Measurements from ENCODE around the gene PCDH9.

The PCDH9 gene

DNA sequence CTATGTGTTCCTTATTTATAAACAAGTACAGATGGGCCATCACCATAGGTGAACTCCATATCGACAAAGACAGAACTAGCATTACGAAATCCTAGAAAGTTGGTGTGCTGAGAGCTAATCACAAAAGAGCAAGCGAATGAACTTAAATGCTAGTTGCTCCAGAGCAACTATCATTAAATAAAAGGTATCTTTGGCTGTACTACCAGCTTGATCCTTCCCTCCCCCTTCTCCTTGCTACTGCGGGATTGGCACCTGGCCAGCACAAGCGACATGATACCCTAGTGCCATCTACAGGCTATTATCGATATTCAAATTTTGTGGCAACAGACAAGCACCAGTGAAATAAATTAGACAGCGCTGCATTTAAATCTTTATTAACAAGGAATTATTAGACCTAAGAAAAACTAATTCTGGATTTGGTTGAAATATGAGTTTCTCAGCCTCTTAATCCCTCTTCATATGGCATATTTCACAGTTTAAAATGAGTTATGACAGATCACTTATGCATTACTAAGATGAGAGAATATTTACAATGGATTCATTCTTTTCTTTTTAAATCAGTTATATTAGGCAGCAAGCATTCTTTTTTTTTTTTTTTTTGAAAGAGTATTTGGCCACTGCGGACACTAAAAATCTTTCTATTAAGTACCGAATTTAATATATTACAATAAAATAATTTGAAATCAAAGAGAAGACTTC, 5.8 kb downstream of the PCDH9 start:
- peak; percentile 30 to 33 for DNase-seq

DNA sequence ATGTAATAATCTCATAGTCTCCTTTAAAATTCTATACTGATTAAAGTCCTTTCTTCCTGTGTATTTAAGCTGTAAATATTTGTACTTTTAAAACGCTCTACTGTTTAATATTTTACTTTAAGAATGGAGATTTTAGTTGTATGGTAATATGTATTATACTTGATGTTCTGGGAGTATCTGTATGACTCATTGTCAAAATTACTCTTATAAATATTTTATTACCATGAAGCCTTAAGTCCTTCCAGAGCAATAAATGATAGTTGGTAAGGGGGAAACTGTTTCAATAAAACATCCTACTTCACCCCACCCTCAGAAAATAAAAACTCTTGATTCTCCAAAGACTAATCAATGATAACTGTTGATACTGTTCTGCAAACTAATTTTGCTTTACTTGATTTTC, 6.4 kb downstream of the PCDH9 start:
- DNase-seq, result no peak

DNA sequence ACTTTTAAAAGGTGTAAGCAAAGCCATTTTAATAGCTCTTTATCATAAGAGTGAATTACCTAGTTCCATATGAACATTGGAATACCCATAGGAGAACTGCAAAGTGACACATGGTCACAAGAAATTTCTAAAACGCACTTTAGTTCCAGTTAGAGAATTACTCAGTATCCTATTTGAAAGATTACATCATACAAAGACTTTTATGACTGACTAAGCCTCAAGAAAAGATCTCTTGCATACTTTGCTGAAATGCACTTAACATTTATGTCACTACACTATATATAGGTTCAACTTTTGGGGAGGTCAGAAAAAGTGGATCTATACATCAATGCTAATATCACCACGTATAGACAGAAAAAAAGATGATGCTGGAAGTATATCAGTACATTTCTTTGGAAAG, 7.1 kb downstream of the PCDH9 start:
- DNase-seq, result no peak

DNA sequence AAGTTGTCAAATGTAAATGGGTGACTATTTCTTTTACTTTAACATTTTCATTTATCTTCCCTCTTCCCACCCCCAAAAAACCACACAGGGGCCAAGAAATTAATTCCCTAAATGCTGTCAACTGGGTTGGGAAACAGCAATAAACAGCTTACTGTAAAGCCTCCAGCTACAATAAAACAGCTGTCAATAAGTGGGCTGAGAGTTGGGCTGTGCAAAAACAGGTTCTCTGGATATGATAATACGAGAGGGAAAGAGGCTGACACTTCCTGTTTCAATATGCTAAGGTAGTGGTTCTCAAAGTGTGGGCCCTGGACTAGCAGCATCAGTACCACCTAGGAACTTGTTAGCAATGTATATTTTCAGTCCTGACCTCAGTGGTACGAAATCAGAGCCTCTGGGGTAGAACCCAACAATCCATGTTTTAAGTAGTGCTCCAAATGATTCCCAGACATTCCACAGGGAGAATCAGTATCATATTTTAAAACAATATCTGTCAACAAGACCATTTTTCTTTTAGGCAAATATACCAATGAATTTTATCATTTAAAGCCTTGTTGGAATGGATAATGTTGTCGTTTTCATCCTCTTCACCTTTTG, 8.4 kb downstream of the PCDH9 start:
- no peak for DNase-seq

DNA sequence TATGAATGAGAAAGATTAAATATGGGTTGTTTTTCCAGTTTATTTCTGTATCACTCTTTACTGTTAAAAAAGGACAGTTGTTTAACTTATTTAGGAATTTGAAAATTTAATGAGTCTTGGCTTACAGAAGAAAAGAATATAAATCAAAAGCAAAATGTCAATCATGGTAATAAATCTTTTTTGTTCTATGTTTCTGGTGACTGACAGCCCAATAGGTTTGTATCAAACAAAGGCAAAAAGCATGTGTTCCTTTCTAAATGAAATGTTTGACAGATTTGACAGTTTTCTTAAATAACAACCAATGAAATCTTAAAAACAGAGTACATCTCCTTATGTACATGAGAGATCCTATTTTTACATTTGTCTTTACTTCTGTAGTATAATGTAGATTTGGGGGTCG, 11.0 kb downstream of the PCDH9 start:
- no peak for DNase-seq

DNA sequence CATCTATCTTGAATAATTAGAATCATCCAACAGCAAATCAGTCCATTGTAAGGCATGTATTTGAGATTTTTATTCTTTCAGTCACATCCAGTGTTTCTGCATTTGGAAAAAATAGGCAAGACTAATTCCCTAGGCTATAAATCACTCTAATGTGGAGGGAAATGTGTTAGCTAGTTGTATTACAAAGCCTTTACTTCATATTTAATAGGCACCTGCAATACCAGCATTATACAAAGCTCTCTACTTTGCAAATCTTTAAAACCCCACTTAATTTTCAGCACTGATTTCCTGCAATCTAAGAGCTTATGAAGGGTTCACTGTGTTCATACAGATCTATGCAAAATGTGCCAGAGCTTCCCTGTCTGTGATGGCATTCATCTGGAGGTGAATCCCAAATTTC, 12.3 kb downstream of the PCDH9 start:
- no peak for DNase-seq

DNA sequence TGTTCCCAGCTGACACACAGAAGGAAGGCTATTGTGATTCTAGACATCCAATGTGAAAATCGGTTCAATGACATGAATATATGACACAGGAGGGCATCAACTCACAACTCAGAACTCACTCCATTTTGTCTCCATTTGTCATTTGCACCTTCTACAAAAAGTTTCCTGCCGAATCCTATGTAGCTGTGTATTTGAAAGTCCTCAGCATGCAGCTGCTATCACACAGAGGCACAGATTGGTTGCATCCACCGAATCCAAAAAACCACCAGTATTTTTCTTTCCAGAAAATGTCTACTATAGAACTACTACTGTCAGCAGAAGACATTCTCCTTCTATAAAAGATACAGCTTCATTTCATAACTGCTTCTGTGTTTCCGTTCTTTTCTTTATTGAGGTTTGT, 13.3 kb downstream of the PCDH9 start:
- DNase-seq, result no peak

DNA sequence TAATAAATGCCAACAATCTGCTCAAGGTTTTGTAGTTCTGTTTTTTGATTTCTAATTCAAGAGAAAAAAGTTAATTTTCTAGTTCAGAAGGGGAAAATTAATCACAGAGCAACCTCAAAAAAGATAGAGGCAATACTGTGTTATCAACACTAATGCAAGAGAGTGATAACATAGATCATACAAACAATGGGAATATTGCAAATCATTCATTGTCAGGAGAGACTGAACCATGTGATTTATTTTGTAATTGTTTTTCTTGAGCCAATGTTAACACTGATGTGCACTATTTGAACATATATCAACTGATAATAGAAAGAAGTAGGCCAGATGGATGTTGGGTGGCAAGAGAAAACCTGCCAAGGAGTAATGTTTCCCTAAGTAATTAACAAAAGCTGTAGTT, 19.9 kb downstream of the PCDH9 start:
- no peak for DNase-seq

DNA sequence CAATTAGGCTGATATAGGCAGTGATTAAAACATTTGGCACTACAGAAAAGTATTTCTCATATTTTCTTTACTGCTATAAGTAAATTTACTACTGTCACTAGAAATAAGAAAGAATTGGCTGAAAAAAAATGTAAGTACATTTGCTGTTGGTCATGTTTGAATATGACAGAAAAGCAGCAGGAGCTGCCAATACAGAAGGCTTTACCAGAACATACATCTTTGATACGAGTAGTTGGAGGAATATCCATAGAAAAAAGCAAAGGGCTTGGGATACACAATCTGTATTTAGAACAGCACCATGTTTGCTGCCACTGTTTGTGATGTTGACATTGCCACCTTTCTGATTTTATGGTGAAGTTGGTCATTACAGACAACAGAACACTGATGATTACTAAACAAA, 21.6 kb downstream of the PCDH9 start:
- DNase-seq, result no peak

DNA sequence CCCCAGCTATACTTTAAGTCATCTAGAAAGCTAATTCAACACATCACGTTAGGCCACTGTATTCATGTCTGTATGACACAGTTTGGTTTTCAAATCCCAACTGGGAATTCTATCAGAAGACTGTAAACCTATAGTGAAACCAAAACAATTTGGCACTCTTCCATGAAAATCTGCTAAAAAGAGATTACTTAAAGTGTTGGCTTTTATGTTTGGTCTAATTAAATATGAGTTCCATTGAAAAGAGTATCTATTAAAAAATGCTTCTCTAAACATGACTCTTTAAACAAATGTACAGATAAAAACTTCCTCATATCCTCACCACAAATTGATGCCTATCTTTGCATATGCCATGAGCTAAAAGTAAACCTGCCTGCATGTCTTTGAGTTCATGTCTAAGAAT, 25.4 kb downstream of the PCDH9 start:
- DNase-seq, result no peak

DNA sequence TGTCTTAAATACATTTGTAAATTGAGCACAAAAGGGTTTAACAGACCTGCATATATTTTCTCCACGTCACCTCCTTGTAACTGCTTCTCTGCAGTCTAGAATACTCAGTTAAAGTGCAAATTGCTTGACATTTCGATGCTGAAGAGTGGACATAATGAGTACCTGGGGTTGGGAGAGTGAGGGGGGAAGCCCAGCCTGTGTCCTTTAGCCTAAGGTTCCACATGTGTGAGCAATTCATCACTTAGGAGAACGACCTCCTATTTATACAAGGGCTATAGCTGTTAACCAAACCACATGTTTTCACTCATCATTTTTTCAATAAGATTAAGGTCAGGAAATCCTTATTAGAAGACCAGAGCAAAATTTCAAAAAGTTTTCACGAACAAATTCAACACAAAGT, 29.5 kb downstream of the PCDH9 start:
- DNase-seq, result no peak

DNA sequence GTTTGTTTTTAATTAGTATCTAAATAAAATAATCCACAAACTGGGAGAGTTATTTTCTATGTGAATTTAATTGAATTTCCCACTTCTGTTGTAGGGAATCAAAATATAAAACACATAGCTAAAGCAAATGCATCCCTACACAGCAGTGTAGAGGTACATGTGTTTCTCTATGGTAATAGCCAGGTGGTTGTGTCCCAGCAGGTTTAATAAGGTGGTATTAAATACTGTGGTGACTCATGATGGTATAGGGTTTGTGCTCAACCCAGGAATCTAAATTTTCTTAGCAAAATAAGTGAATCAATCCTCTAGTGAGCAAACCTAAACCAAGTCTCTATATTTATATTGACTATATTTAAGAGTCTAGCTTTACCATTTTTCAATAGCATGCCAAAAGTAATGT, 30.0 kb downstream of the PCDH9 start:
- no peak for DNase-seq

DNA sequence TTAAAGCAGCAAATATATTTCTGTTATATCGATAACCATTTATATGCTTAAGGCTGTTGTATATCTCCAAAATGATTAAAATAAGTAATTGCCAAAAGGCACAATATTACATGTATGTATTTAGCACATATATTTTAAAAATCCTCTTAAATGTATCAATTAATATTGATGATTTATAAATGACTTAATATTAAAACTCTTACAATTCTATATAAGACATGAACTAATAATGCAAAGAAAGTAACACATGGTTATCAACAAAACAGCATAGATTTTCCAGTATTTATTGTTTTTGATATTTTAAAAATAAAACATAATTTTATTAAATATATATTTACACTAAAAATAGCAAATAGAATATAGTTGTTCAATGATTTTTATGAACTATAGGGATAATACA, 32.4 kb downstream of the PCDH9 start:
- DNase-seq, result no peak

DNA sequence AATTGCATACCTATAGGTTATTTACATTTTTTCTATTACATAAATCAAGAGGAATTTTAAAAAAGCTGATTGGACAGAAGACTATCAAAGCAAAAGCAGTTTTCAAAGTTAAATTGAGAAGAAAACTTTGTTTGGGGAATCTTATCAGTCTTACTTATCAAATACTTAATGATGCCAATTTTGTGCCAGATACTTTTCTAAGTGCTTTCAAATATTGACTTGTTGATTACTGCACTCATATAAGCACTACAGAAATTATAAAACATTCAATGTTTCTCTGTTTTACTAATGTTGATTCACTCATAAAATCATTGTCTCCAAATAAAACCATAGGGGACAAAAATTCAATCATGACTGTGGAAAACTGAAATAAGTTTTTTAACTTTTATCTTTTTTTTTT, 36.2 kb downstream of the PCDH9 start:
- DNase-seq, result no peak

DNA sequence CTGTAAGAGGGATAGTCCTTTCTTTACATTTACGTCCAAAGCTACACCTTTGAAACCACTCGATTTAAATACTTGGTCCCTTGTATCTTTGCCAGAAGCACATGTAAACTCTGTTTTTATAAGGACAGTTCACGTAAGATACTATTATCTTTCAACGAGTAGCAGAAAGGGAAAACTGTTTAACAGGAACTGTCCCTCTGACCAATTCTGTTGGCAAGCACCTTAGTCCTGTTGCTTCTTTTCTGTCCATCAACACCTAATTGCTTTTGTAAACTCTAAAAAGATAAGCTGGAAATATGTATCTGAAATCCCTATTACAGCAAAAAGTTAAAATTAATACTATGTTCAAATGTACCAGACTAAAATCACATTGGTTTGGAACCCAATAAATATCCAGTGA, 37.4 kb downstream of the PCDH9 start:
- no peak for DNase-seq

DNA sequence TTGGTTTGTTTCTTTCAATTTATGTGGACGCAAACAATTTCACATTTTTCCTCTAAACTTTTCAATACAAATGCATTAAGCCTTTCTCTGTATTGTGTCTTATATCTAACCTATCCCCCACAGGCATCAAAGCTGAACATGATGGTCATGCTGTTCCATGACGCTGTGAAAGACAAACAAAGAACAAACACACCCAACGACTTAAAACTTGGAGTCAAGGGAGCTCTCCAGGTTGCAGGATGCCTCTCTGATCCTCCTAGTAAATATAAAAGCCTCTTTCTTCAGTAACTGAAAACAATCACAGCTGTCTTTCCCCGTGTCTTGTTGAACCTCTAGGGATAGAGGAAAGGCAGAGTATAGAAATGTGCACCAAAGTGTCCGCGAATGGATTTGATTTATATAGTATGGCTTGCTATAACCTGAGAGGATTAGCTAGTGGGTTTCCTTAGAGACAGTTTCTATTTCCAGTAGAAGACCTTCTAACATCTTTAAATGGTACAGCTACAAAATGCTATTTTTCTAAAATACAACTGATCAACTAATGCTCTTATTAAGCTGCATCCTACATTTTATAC, 43.1 kb downstream of the PCDH9 start:
- no peak for DNase-seq

DNA sequence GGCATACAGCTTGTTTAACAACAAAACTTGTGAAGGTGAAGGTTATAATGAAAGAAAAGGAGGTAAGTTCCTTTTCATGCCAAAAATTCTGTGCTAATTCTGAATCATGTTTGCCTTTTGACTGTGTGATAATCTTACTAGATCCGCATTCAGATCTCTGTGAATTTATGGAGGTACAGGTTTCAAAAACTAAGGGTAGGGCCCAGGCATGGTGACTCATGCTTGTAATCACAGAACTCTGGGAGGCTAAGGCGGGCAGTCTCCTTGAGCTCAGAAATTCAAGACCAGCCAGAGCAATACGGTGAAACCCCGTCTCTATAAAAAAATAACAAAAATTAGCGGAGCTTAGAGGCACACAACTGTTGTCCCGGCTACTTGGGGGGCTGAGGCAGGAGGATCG, 45.9 kb downstream of the PCDH9 start:
- DNase-seq, result no peak

DNA sequence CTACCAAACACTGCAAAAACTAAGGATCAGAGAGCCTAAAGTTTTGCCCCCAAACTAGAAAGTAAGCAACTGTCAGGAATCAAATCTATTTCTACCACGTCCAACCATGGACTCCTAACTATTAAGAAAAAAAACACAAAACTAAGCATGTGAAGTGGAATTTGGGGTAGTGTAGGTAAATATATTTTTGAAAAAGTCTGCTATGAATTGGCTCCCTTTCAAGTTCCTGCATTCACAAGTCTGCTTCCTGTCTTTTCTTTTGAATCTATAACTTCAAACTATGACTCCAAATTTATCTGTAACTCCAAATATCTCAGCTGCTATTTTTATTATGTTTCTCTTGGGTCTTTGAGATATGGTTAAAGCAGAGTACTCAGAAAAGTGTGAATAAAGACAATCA, 47.0 kb downstream of the PCDH9 start:
- no peak for DNase-seq

DNA sequence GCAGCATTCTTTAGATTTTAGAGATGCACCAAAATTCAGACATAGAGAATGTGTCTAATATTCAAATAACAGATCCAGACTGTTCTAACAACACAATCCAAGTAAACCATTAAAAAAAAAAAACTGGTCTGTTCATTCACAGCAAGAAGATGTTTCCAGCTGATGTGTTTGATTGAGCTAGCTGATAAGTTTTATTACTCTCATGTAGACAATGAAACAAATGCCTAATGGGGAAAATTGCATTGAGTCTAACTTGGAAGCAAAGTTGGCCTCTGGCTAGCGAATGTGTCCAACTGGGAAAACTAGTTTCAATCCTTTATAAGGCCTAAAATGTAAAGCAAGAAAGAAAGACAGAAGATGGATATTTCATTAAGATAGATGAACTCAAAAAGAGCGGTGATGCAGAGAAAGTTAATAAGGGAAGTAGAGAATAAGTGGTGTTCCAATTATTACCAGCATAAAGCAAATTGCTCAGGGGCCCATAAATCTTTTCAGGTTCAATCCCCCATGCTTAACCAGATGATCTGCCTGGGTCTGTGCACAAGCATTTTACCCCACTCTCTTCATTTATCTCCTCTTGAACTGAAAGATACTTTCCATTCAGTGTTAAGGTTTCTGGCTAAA, 54.2 kb downstream of the PCDH9 start:
- DNase-seq, result no peak

DNA sequence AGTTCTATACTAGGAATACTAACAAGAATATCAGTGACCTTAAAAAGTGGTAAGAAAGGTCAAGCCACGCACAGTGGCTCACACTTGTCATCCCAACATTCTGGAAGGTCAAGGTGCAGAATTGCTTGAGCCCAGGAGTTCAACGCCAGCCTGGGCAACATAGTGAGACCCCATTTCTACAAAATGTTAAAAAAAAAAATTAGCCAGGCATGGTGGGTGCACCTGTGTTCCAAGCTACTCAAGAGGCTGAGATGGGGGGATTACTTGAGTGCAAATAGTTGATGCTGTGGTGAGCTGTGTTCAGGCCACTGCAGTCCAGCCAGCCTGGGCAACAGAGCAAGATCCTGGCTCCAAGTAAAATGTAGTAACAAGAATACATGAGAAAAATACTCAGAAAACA, 61.8 kb downstream of the PCDH9 start:
- no peak for DNase-seq

DNA sequence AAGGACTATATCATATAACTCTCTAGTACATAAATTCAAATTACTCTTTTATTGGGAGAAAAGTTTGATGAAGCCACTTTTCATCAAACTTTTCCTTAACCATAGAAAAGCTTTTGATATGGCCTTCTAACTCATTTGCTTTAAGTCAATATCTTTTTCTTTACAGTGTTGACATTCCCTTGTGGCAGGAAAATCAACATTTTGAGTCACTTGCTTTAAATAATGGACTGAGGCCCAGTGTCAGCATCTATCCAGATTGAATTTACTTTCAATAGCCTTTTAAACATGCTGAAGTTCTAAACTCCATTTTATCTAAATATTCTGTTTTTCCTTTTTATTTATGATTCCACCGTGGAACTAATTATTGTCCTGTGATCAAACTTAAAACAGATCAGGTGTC, 62.7 kb downstream of the PCDH9 start:
- no peak for DNase-seq

DNA sequence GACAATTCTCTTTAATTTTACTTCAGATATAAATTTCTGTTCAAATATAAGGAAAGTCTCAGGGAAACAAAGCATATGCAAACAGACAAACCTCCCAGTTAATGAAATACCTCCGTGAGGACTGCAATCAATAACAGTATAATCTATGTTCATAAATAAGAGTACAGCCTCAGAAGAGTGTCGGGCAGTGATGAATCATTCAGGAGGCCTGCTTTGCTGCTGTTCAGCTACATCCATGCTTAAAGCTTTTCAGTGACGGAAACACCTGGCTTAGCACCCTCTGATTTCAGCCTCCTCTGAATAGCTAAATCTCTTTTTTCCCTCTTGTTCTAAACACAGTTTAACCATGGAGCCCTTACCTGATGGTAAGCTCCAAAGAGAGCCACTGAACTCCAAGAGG, 69.0 kb downstream of the PCDH9 start:
- DNase-seq, result no peak

DNA sequence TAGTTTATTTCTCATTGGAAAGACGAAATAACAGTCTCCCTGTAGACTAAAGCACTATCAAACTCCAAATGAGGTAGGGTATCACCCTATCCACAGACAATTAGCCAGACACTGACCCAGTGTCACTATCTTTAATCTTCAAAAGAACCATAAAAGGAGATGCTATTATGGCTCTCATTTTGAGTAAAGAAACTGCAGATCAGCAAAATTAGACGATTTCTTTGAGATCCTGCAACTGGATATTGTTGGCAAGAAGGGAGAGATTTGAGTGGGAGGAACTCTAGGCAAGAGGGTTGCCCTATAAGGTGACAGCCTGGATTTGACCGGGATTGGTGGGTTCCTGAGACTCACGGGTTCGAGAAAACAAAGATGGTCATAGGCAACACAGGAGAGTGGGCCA, 71.2 kb downstream of the PCDH9 start:
- no peak for DNase-seq

DNA sequence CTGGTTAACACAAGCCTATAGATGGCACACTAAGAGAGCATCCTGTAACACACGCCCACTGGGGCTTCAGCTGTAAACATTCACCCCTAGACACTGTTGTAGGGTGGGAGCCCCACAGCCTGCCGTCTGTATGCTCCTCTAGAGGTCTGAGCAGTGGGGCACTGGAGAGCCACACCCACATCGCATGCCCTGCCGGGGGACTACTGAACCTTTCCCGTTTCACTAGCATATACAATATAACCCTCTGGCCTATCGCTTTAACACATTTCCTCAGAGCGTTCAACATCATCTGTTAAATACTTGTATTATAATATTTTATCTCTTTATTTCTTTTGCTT, 73.4 kb downstream of the PCDH9 start:
- DNase-seq, result no peak

All from cerebellar nuclear complex (tissue), 1 donor.